GM18511 (cell line): Measurements from ENCODE around the gene PLA2G15.
A peak's percentile ranks its signal among the peaks of the same experiment; 100 is the strongest.
"Not testable (repeated sequence)": the region's sequence is repeated elsewhere in the genome, so short reads cannot be mapped to it uniquely, and the experiment has no call there.

Experiments used
- ATAC-seq: cut with Tn5 transposase; IDR thresholded peaks from one replicate; pipeline ENCODE4 v1.9.1; 2021; ENCODE audit warnings: mild to moderate bottlenecking, moderate library complexity; ENCODE audit not compliant: unreplicated experiment

Gene PLA2G15

GRCh38 chr16:68275611-68276191, 30.5 kb downstream of the PLA2G15 start:
- ATAC-seq: peak; percentile 77

- no peak for ATAC-seq
These were observed 31.1 kb downstream of the PLA2G15 start for GRCh38 chr16:68276223-68276622.

- no peak for ATAC-seq
These were observed 34.8 kb downstream of the PLA2G15 start for GRCh38 chr16:68279726-68280558.

GRCh38 chr16:68281368-68282063, 36.3 kb downstream of the PLA2G15 start:
- ATAC-seq: no peak

GRCh38 chr16:68282064-68282452, 36.9 kb downstream of the PLA2G15 start:
- ATAC-seq: no peak

GRCh38 chr16:68283346-68283745, 38.2 kb downstream of the PLA2G15 start:
- ATAC-seq: no peak

GRCh38 chr16:68283801-68284598, 38.8 kb downstream of the PLA2G15 start:
- ATAC-seq: peak; percentile 62

- ATAC-seq: peak; percentile 44
These were observed 39.7 kb downstream of the PLA2G15 start for GRCh38 chr16:68284847-68285246.

GRCh38 chr16:68285683-68286082, 40.5 kb downstream of the PLA2G15 start:
- no peak for ATAC-seq

GRCh38 chr16:68286153-68287074, 41.2 kb downstream of the PLA2G15 start:
- no peak for ATAC-seq

GRCh38 chr16:68287276-68288251, 42.4 kb downstream of the PLA2G15 start:
- no peak for ATAC-seq

- ATAC-seq: no peak
These were observed 43.1 kb downstream of the PLA2G15 start for GRCh38 chr16:68288252-68288650.

GRCh38 chr16:68288796-68289195, 43.6 kb downstream of the PLA2G15 start:
- not testable (repeated sequence) for ATAC-seq

- no peak for ATAC-seq
These were observed 44.0 kb downstream of the PLA2G15 start for GRCh38 chr16:68289202-68289601.

GRCh38 chr16:68289621-68290329, 44.6 kb downstream of the PLA2G15 start:
- peak; percentile 92 for ATAC-seq

- ATAC-seq: no peak
These were observed 45.3 kb downstream of the PLA2G15 start for GRCh38 chr16:68290450-68290849.

- ATAC-seq: no peak
These were observed 46.1 kb downstream of the PLA2G15 start for GRCh38 chr16:68291227-68291626.

GRCh38 chr16:68292425-68292824, 47.3 kb downstream of the PLA2G15 start:
- no peak for ATAC-seq
